LoVo (cell line): ENCODE measurements around the gene MEP1A.
A peak's percentile ranks its signal among the peaks of the same experiment; 100 is the strongest.
"Not testable (repeated sequence)": the region's sequence is repeated elsewhere in the genome, so short reads cannot be mapped to it uniquely, and the experiment has no call there.

Experiments used
- DNase-seq: peaks from one replicate; pipeline ENCODE4 v3.0.0-alpha.2; 2016; ENCODE audit warnings: low spot score

Gene MEP1A

GRCh38 chr6:46777476-46778346, 15.5 kb upstream of the MEP1A start:
- no peak for DNase-seq

- peak; percentile 67 for DNase-seq
Observed at GRCh38 chr6:46781478-46782378, 11.5 kb upstream of the MEP1A start.

- no peak for DNase-seq
Observed at GRCh38 chr6:46784535-46784934, 8.7 kb upstream of the MEP1A start.

GRCh38 chr6:46787871-46788540, 5.2 kb upstream of the MEP1A start:
- DNase-seq, result no peak

- no peak for DNase-seq
Observed at GRCh38 chr6:46788791-46789190, 4.4 kb upstream of the MEP1A start.

GRCh38 chr6:46789434-46790354, 3.5 kb upstream of the MEP1A start:
- no peak for DNase-seq

- peak; percentile 39 for DNase-seq
Observed at GRCh38 chr6:46790355-46790874, 2.8 kb upstream of the MEP1A start.

- DNase-seq, result no peak
Observed at GRCh38 chr6:46792635-46793034, 554 bp upstream of the MEP1A start.

GRCh38 chr6:46794068-46794467, 879 bp downstream of the MEP1A start:
- no peak for DNase-seq

- no peak for DNase-seq
Observed at GRCh38 chr6:46795816-46796215, 2.6 kb downstream of the MEP1A start.

- no peak for DNase-seq
Observed at GRCh38 chr6:46796848-46797580, 3.8 kb downstream of the MEP1A start.

- DNase-seq, result no peak
Observed at GRCh38 chr6:46799657-46800056, 6.5 kb downstream of the MEP1A start.

- DNase-seq, result no peak
Observed at GRCh38 chr6:46808806-46809205, 15.6 kb downstream of the MEP1A start.

GRCh38 chr6:46815130-46815529, 21.9 kb downstream of the MEP1A start:
- DNase-seq, result peak; percentile 74

- DNase-seq, result peak; percentile 13
Observed at GRCh38 chr6:46816626-46817025, 23.4 kb downstream of the MEP1A start.

GRCh38 chr6:46819561-46819960, 26.4 kb downstream of the MEP1A start:
- no peak for DNase-seq

GRCh38 chr6:46821458-46821881, 28.3 kb downstream of the MEP1A start:
- no peak for DNase-seq

GRCh38 chr6:46828939-46829338, 35.8 kb downstream of the MEP1A start:
- no peak for DNase-seq

- no peak for DNase-seq
Observed at GRCh38 chr6:46832816-46833215, 39.6 kb downstream of the MEP1A start.

GRCh38 chr6:46834257-46834916, 41.2 kb downstream of the MEP1A start:
- not testable (repeated sequence) for DNase-seq
